ENCODE measurements around the gene HERC6.
"Not testable (repeated sequence)": the region's sequence is repeated elsewhere in the genome, so short reads cannot be mapped to it uniquely, and the experiment has no call there.

Gene HERC6

DNA sequence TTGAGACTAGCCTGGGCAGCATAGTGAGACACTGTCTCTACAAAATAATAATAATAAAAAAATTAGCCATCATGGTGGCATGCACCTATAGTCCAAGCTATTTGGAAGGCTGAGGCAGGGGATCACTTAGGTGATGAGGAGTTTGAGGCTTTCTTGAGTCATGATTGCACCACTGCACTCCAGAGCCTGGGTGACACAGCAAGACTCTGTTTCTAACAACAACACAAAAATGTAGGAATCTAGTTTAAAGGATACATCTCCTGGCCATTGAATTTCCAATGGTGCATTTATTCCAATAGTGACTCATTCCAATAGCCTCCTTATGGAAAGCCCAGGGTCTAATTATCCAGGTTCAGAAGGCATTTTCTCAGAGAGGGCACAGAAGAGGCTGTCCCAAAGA is 21.9 kb upstream of the HERC6 start:
- H3K9ac ChIP-seq: no peak overlapping the region
- H3K4me1 ChIP-seq: no peaks in the 10 kb centered on the region
- peaks cover 52% of the 10 kb centered on the region for H3K9me3 ChIP-seq
- H3K27me3 ChIP-seq: no peaks in the 10 kb centered on the region
- H3K36me3 ChIP-seq: no peaks in the 10 kb centered on the region
- H4K20me1 ChIP-seq: no peaks in the 10 kb centered on the region
- no peak for TF ChIP-seq Cebpa-rat (IDR thresholded peaks at IDR 0.05)
- no peak overlapping the region for H3K4me3 ChIP-seq
- H3K27ac ChIP-seq: no peak overlapping the region
- no peak overlapping the region for H3K4me2 ChIP-seq

DNA sequence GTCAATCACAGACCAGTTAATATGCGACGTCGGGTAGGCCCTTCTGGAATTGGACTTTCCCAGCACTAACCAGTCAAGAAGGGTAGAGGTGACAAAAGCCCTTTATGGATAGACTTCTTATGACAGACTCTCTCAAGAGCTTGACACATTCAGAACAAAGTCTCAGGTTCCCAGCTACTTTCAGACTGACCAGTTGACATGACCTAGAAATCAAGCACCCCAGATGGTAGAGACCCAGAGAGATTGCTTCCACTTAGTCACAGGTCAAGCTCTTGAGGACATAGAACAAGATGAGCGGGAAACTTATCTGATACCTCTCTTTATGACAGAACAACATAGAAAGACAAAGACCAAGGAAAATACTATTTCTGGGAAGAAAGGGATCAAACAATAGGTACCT is 21.4 kb upstream of the HERC6 start:
- H3K4me2 ChIP-seq: no peak overlapping the region

DNA sequence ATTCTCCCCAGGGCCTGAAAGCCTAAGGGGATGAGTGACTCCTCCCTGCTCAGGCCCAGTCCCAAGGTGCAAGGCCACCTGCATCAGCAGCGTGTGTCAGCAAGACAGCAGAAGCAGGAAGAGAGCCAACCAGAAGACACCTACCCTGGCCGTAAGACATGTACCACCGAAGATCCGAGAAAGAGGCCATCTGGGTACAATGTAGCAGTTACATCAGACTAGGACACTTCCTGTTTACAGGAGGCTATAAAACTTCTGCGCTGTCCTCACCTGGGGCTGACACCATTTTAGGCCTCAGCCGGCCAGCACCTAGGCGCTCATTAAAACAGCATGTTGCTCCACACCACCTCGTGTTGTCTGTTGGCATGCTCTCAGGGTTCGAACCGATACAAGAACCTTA is 19.1 kb upstream of the HERC6 start:
- H3K4me3 ChIP-seq: no peak overlapping the region
- H3K27ac ChIP-seq: no peak overlapping the region
- H3K9ac ChIP-seq: no peak overlapping the region
- H3K4me1 ChIP-seq: no peaks in the 10 kb centered on the region
- H3K9me3 ChIP-seq: peaks cover 55% of the 10 kb centered on the region
- TF ChIP-seq Cebpa-rat (IDR thresholded peaks at IDR 0.05): no peak
- no peaks in the 10 kb centered on the region for H3K27me3 ChIP-seq
- H4K20me1 ChIP-seq: no peaks in the 10 kb centered on the region
- H3K4me2 ChIP-seq: no peak overlapping the region
- H3K36me3 ChIP-seq: no peaks in the 10 kb centered on the region

More for the DNA sequence above, 21.4 kb upstream of the HERC6 start:
- Histone ChIP-seq H3K9ac (no peak overlapping the region), H3K4me1 (no peaks in the 10 kb centered on the region), H4K20me1 (no peaks in the 10 kb centered on the region), H3K4me3 (no peak overlapping the region), H3K27me3 (no peaks in the 10 kb centered on the region), H3K36me3 (no peaks in the 10 kb centered on the region), H3K27ac (no peak overlapping the region), H3K9me3 (peaks cover 51% of the 10 kb centered on the region)
- no peak for TF ChIP-seq Cebpa-rat (IDR thresholded peaks at IDR 0.05)

DNA sequence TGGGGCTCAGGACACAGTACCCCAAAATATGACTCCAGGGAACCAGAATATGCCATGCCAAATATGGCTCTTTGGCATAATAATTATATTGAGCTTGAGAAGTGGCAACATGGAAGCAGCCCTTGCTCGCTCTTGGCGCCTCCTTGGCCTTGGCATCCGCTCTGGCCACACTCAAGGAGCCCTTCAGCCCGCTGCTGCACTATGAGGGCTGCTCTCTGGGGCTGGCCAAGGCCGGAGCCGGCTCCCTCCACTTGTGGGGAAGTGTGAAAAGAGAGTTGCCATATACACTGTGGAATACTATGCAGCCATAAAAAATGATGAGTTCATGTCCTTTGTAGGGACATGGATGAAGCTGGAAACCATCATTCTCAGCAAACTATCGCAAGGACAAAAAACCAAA is 18.4 kb upstream of the HERC6 start:
- Histone ChIP-seq H4K20me1 (no peaks in the 10 kb centered on the region), H3K9me3 (peaks cover 59% of the 10 kb centered on the region), H3K4me1 (no peaks in the 10 kb centered on the region), H3K27ac (no peak overlapping the region), H3K27me3 (no peaks in the 10 kb centered on the region), H3K4me3 (no peak overlapping the region), H3K36me3 (no peaks in the 10 kb centered on the region), H3K9ac (no peak overlapping the region), H3K4me2 (no peak overlapping the region)
- TF ChIP-seq Cebpa-rat (IDR thresholded peaks at IDR 0.05): no peak

DNA sequence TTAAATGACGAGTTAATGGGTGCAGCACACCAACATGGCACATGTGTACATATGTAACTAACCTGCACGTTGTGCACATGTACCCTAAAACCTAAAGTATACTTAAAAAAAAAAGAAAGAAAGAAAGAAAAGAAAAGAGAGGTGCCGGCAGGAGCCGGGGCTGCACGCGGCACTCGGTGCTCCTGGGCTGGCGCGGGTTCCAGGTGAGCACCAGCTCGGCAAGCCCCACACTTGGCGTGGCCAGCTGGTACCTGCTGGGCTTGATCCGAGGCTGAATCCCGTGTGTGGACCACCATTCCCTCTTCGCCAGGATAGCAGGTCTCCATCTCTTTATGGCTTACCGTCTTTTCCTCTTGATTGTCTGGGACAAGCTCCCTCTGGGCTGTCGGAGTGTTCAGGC is 17.9 kb upstream of the HERC6 start:
- TF ChIP-seq Cebpa-rat (IDR thresholded peaks at IDR 0.05): no peak
- Histone ChIP-seq H3K4me2 (no peak overlapping the region), H3K27me3 (no peaks in the 10 kb centered on the region), H3K4me3 (no peak overlapping the region), H3K4me1 (no peaks in the 10 kb centered on the region), H4K20me1 (no peaks in the 10 kb centered on the region), H3K9ac (no peak overlapping the region), H3K36me3 (no peaks in the 10 kb centered on the region), H3K9me3 (peaks cover 59% of the 10 kb centered on the region), H3K27ac (no peak overlapping the region)

DNA sequence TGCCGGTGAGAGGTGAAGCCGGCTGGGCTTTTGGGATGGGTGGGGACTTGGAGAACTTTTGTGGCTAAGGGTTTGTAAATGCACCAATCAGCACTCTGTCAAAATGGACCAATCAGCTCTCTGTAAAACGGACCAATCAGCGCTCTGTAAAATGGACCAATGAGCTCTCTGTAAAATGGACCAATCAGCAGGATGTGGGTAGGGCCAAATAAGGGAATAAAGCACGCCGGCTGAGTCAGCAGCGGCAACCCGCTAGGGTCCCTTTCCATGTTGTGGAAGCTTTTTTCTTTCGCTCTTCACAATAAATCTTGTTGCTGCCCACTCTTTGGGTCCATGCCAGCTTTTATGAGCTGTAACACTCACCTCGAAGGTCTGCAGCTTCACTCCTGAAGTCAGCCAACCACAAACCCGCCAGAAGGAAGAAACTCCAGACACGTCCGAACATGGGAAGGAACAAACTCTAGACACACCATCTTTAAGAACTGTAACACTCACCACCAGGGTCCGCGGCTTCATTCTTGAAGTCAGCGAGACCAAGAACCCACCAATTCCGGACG is 17.4 kb upstream of the HERC6 start:
- H4K20me1 ChIP-seq, H3K36me3 ChIP-seq, H3K4me1 ChIP-seq, H3K27me3 ChIP-seq, H3K4me3 ChIP-seq, H3K27ac ChIP-seq, H3K4me2 ChIP-seq, H3K9ac ChIP-seq: not testable (repeated sequence)
- peaks cover 59% of the 10 kb centered on the region for H3K9me3 ChIP-seq

DNA sequence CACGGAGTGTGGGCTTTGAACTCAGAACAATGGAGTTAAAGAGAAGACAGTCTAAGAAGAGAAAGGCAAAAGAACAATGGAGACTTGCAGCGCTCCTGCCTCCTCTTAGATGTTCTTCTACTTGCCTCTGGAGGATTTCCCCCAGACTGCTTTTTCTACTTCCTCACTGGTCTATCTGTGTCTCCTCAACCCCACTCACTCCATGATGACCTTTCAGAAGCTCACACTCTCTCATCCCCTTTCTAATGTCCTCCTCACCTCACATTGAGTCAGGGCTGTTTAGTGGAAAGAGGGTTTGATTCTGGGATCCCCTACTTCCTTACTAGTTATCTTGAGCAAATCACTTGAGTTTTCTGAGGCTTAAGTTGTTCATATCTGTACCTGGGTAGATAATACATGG is 12.2 kb upstream of the HERC6 start:
- Histone ChIP-seq H3K4me3 (no peak overlapping the region), H3K4me2 (no peak overlapping the region), H3K9me3 (peaks cover 39% of the 10 kb centered on the region), H3K9ac (no peak overlapping the region), H3K27me3 (no peaks in the 10 kb centered on the region), H3K36me3 (no peaks in the 10 kb centered on the region), H3K4me1 (no peaks in the 10 kb centered on the region), H4K20me1 (no peaks in the 10 kb centered on the region), H3K27ac (no peak overlapping the region)
- TF ChIP-seq Cebpa-rat (IDR thresholded peaks at IDR 0.05): no peak

DNA sequence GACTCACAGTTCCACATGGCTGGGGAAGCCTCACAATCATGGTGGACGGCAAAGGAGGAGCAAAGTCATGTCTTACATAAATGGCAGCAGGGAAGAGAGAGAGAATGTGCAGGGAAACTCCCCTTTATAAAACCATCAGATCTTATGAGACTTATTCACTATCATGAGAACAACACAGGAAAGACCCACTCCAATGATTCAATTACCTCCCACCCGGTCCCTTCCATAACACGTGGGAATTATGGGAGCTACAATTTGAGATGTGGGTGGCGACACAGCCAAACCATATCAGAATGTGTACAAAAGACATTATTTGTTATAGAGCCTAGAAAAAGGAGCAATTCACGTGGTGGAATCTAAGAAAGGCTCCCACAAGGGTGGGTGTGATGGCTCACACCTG is 10.8 kb upstream of the HERC6 start:
- Histone ChIP-seq H3K9ac (no peak overlapping the region), H3K4me1 (no peaks in the 10 kb centered on the region), H3K27ac (no peak overlapping the region), H3K4me3 (no peak overlapping the region), H3K4me2 (no peak overlapping the region), H4K20me1 (no peaks in the 10 kb centered on the region), H3K27me3 (no peaks in the 10 kb centered on the region), H3K9me3 (peaks cover 29% of the 10 kb centered on the region), H3K36me3 (no peaks in the 10 kb centered on the region)
- TF ChIP-seq Cebpa-rat (IDR thresholded peaks at IDR 0.05): no peak

DNA sequence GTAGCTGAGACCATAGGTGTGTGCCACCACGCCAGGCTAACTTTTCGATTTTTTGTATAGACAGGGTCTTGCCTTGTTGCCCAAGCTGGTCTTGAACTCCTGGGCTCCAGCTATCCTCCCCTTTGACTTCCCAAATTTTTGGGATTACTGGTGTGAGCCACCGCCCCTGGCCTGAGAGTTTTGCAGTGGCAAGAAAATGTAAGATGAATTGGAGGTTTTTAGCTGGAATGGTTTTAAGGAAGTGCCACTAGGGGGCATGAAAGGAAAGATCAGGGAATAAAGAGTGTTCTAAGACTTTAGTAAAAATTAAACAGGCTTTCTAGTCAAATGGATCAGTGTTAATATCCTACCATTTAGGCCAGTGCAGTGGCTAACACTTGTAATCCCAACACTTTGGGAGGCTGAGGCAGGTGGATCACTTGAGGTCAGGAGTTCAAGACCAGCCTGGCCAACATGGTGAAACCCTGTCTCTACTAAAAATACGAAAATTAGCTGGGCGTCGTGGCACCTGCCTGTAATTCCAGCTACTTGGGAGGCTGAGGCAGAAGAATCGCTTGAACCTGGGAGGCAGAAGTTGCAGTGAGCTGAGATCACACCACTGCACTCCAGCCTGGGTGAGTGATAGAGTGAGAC is 9.4 kb upstream of the HERC6 start:
- not testable (repeated sequence) for H3K9ac ChIP-seq, H4K20me1 ChIP-seq, H3K4me2 ChIP-seq, H3K27me3 ChIP-seq, H3K4me3 ChIP-seq, H3K27ac ChIP-seq, H3K36me3 ChIP-seq, H3K4me1 ChIP-seq
- H3K9me3 ChIP-seq: peaks cover 14% of the 10 kb centered on the region

DNA sequence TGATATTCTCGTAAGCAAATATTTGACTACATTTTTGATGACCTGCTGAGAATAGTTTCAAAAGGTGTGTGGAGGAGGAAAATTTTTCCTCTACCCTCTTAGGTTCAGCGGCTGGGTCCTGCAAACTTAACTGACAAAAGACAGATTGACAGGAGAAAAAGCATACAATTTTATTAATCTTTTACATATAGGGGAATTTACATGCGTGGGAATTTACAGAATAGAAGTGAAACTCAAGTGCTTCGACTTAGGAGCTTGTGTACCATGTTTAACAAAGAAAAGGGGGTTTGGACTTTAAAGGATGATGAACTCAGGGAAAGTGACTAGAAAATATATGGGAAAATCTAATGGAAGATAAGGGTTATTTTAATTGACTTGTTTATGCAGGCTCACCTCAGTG is 2.5 kb downstream of the HERC6 start:
- Histone ChIP-seq H4K20me1 (no peaks in the 10 kb centered on the region), H3K4me2 (no peak overlapping the region), H3K9me3 (no peaks in the 10 kb centered on the region), H3K4me1 (no peaks in the 10 kb centered on the region), H3K4me3 (no peak overlapping the region), H3K27ac (no peak overlapping the region), H3K36me3 (no peaks in the 10 kb centered on the region), H3K9ac (no peak overlapping the region), H3K27me3 (no peaks in the 10 kb centered on the region)
- no peak for TF ChIP-seq Cebpa-rat (IDR thresholded peaks at IDR 0.05)

DNA sequence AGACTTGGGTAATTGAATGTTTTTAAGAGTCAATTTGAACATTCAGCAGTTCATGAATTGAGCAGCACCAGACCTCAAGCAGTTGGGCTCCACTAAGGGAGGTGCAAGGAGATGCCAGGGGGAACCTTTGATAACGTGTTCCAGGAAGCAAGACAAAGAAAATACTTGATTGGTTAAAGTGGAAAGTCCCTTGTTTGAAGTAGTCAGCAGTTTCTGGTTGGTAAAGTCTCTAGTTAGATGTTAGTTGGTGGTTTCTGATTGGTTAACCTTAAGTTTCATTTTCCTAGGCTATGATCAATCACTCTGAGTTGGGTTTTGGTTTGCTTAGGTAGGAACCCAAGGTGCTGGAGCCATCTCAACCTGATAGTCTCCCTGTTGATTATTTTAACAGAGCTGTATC is 4.0 kb downstream of the HERC6 start:
- Histone ChIP-seq H3K36me3 (no peaks in the 10 kb centered on the region), H3K4me2 (no peak overlapping the region), H3K4me1 (no peaks in the 10 kb centered on the region), H3K9me3 (no peaks in the 10 kb centered on the region), H3K9ac (no peak overlapping the region), H3K27ac (no peak overlapping the region), H3K27me3 (no peaks in the 10 kb centered on the region), H3K4me3 (no peak overlapping the region), H4K20me1 (no peaks in the 10 kb centered on the region)
- TF ChIP-seq Cebpa-rat (IDR thresholded peaks at IDR 0.05): no peak

Data from BLaER1 (cell line).